Measurements from ENCODE around the gene CPNE9.

DNA sequence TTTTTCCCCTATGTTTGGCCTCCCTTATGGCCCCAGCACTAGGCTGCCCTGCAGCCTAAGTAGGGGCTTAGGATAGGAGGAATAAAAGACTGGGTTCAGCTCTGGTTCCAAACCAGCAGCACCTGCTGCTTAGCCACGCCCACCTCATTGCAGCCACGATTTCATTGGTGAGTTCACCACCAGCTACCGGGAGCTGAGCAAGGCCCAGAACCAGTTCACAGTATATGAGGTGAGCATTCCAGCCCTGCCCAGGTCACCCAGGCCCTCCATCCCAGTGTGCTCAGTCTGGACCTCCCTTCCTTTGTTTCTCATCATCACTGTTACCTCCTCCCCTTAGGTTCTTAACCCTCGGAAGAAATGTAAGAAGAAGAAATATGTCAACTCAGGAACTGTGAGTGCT, 11.5 kb downstream of the CPNE9 start:
- TF ChIP-seq, protein P1, sequence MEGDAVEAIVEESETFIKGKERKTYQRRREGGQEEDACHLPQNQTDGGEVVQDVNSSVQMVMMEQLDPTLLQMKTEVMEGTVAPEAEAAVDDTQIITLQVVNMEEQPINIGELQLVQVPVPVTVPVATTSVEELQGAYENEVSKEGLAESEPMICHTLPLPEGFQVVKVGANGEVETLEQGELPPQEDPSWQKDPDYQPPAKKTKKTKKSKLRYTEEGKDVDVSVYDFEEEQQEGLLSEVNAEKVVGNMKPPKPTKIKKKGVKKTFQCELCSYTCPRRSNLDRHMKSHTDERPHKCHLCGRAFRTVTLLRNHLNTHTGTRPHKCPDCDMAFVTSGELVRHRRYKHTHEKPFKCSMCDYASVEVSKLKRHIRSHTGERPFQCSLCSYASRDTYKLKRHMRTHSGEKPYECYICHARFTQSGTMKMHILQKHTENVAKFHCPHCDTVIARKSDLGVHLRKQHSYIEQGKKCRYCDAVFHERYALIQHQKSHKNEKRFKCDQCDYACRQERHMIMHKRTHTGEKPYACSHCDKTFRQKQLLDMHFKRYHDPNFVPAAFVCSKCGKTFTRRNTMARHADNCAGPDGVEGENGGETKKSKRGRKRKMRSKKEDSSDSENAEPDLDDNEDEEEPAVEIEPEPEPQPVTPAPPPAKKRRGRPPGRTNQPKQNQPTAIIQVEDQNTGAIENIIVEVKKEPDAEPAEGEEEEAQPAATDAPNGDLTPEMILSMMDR (IDR thresholded peaks at IDR 0.05), result no peak
- TF ChIP-seq POLR2A (IDR thresholded peaks at IDR 0.05), result no peak
